SIG-M5 treated with dmso at 0.1 percent for 504 hours (cell line): ENCODE measurements around the gene KMT5B.

Experiments
- DNase-seq: peaks from one replicate; lab custom pipeline; 2025; ENCODE audit not compliant: unreplicated experiment; lab: John Stamatoyannopoulos, UW

Gene KMT5B

DNA sequence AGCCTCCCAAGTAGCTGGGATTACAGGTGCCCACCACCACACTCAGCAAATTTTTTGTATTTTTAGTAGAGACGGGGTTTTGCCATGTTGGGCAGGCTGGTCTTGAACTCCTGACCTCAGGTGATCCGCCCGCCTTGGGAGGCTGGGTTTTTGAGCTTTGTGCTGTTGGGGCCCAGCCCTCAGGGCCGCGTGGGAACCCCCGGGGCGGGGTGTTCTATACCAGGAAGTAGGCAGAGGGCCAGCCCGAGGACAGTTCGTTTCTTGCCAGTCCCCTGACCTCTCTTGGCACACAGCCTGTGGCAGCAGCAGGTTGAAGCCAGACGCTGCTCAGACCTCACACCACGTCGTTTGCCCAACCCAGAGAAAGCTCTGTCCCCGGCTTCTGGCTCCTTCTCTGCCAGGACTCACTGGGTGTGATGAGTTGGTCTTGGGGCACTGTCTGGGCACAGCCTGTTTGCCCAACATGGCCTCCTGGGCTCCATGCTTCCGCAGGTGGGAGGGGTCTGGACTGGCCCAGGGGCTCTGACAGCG, 67.0 kb downstream of the KMT5B start:
- peak; percentile 29 for DNase-seq

DNA sequence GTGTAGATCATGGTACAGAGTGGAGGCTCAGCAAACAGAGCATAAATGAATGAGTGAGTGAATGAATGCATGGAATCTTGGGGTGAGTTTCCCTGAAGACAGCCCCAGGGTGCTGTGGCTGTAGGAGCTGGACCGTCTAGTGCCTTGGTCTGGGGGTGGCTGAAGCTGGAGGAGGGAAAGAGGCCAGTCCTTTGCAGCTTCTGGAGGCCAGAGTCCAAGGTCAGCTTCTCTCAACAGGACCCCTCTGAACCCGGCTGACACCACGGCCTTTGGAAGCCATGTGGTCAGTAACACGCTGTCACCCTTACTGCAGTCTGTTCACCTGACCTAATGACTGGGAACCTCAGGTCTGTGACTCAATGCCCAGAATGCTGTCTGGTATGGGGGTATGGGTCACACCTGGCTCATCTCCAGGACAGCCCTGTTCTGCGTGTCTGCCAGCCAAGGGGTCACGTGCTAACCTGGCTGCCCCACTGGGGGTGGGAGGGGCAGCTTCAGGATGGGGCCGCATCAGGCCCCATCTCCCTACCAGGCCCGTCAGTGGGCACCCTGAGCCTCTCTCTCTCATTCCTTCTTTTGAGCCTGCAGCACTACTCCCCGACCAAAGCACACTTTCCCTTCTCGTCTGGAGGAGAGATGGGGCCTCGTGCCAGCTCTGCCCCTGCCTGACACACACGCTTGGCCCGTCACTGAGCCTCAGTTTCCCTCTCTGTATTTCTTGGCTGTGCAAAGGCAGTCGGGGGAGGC, 67.8 kb downstream of the KMT5B start:
- DNase-seq = no peak

DNA sequence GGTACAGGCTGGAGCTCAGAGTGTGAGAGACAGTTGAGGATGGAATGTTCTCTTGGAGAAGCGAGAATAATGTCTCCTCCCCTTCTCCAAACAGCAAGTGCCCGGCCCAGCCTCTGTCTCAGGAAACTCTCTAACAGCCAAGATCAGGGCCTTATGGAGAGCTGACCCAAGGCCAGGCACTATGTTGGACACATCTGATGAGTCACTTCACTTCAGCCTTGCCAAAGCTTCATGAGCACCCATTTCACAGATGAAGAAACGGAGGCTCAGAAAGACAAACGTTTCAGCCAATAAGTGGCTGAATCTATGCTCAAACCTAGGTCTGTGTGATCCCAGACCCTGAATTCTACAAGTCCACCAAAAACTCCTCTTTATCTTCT, 69.8 kb downstream of the KMT5B start:
- DNase-seq = no peak

- no peak for DNase-seq
Measured at GRCh38 chr11:68142441-68143309, 70.4 kb downstream of the KMT5B start.

- peak; percentile 80 for DNase-seq
Measured at GRCh38 chr11:68142028-68142412, 71.1 kb downstream of the KMT5B start.

- no peak for DNase-seq
Measured at GRCh38 chr11:68141246-68142027, 71.7 kb downstream of the KMT5B start.

GRCh38 chr11:68140496-68141245, 72.4 kb downstream of the KMT5B start:
- no peak for DNase-seq

GRCh38 chr11:68138237-68138636, 74.9 kb downstream of the KMT5B start:
- no peak for DNase-seq

DNA sequence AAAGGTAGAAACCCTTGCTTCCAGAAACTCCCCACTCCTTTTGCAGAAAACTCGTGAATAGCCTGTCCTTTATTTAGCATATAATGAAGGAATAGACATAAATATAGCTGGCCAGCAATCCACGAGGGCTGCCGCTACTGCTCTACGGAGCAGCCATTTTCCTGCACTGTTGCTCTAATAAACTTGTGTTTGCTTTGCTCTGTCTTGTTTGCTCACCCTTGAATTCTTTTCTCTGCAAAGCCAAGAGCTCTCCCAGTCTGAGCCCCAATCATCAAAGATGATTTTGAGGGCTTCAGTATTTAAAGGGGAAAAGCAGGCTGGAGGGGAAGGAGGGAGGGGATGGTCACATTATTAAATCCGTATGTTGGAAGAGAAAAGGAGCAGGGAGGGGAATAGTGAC, 75.3 kb downstream of the KMT5B start:
- no peak for DNase-seq

DNA sequence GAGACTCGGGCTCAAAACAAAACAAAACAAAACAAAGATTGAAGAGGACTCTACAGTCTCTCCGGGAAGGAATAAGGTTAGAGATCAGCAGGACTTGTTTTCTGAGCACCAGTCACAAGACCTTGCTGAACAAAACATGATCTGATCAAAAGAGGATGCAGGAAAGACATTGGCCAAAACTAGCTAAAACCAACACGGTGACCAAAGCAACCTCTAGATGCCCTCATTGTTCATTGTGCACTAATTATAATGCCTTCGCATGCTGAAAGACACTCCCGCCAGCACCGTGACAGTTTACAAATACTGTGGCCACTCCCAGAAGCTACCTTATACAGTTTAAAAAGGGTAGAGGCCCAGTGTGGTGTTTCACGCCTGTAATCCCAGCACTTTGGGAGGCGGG, 76.2 kb downstream of the KMT5B start:
- no peak for DNase-seq

DNA sequence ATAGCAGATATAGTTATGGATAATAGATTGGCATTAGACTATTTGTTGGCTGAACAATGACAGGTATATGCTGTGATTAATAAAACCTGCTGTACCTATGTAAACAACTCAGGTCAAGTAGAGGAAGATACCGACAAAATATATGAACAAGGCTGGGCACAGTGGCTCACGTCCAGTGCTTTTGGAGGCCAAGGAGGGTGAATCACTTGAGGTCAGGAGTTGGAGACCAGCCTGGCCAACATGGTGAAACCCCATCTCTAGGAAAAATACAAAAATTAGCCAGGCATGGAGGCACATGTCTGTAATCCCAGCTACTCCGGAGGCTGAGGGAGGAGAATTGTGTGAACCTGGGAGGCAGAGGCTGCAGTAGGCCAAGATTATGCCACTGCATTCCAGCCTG, 77.9 kb downstream of the KMT5B start:
- no peak for DNase-seq

DNA sequence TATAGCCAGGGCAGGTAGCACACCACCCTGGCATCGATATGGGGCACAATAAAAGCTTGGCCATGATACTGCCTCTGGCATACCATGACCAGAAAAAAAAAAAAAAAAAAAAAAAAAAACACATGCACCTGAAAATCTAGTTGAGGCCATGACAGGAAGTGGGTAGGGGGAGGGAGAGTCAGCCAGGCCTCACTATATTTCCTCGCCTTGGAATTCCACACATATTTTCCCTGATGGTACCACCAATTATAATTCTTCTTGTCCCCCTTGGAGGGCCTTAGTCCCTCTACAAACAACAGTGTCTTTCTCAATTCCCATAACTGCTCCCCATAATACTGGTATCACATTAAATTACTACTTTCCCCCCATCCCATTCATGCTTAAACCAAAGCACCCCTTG, 79.3 kb downstream of the KMT5B start:
- no peak for DNase-seq

DNA sequence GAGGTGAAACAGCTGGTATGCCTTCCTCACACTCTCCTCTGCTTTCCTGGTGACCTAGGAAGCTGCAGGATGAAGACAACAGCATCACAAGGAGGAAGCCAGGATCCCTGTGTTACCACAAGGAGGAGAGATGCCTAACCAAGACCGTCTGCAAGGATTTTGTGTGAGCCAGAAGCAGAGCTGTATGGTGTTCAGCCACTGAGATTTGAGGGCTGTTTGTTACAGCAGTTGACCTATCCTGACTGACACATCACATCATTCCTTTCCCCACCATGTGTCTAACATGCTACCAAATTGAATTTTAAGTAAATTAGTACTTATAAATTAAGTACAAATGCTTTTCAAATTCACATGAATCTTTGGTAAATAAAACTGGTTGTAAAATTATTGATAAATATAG, 83.0 kb downstream of the KMT5B start:
- no peak for DNase-seq

DNA sequence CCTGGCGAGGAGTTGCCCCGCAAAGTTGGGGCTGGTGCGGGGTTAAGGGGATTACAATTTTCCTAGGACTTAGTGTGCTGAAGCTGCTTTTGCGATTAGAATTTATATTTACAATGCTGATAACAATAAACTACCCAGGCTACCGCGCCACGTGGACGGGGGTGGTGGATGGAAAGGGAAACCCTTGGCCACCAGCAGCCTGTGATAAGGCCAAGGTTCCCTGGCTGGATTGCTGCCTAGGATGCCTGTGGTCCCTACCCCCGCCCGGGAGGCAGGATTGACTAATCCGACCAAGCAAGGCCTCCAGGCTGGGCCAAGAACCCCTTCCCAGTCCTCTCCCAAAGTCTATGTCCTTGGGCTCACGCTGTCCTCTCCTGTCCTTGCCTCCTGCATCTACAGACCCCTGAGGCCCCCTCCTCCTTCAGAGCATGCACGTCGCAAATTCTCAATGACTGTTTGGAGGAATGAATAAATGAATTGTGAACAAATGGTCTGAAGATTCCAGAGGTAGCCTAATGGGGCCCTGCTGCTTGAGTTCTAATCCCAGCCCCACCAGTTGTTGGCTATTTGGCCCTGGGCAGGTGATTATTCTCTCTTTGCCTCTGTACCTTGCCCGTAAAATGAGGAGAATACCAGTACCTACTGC, 84.3 kb downstream of the KMT5B start:
- no peak for DNase-seq

- DNase-seq = no peak
Measured at GRCh38 chr11:68127714-68128681, 85.1 kb downstream of the KMT5B start.

DNA sequence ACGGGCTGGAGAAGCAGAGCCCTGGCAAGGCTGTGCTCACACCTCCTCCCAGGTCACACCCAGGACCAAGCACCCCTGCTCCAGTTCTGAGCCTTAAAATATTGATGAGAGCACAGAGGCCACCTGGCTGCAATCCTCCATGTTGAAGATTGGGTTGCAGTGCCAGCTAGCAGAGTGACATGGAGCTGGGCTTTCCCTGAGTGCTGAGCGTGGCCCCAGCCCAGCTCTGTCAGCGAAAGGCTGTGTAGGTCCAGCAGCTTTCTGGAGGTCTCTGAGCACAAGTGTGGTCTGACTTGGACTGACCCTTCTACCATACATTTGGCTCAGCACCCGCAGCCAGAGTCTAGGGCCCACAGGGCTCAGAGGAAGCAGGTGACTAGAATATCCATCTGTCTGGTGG, 87.9 kb downstream of the KMT5B start:
- no peak for DNase-seq

- no peak for DNase-seq
Measured at GRCh38 chr11:68122936-68123539, 90.1 kb downstream of the KMT5B start.

- DNase-seq = peak; percentile 85
Measured at GRCh38 chr11:68121067-68121899, 91.8 kb downstream of the KMT5B start, which contains the start of gene CHKA. CHKA (minus strand) TSS chr11:68121388; CDS start chr11:68121177, 211 bp downstream.
